Calu3 (cell line): Measurements from ENCODE around the gene PDZD8. TPM values are rescaled to one million over a fixed set of nuclear protein-coding genes. Genes with fewer than 3 reads are reported as not detected.

Experiments
- BruUV-seq: library from RNA; stranded (reverse); fragments of 400-500 nt; replicated peaks from 2 replicates; lab custom pipeline; 2021; lab: Mats Ljungman, UMichigan
- CTCF ChIA-PET: fragments of 300-600 bp; sonication (Branson Sonifier 250); formaldehyde crosslinking; loops from one replicate; lab custom pipeline; 2022; ENCODE audit warnings: antibody characterized with exemption; lab: Charles Lee
- DNase-seq: peaks from one replicate; pipeline ENCODE4 v3.0.0; 2022
- H3K27ac Mint-ChIP-seq: one replicate; pipeline ENCODE4 v1.8.0; 2022; ENCODE audit warnings: mixed read lengths; ENCODE audit not compliant: unreplicated experiment
- H3K27me3 Mint-ChIP-seq: one replicate; pipeline ENCODE4 v1.8.0; 2022; ENCODE audit warnings: mixed read lengths; ENCODE audit not compliant: unreplicated experiment
- H3K36me3 Mint-ChIP-seq: one replicate; pipeline ENCODE4 v1.8.0; 2022; ENCODE audit warnings: mild to moderate bottlenecking, moderate library complexity, mixed read lengths; ENCODE audit not compliant: insufficient read depth, unreplicated experiment
- H3K4me1 Mint-ChIP-seq: one replicate; pipeline ENCODE4 v1.8.0; 2022; ENCODE audit warnings: mild to moderate bottlenecking, low read depth, mixed read lengths; ENCODE audit not compliant: unreplicated experiment
- H3K4me3 Mint-ChIP-seq: one replicate; pipeline ENCODE4 v1.8.0; 2022; ENCODE audit warnings: mild to moderate bottlenecking, low read depth, moderate library complexity, mixed read lengths; ENCODE audit not compliant: unreplicated experiment
- H3K9me3 Mint-ChIP-seq: one replicate; pipeline ENCODE4 v1.8.0; 2022; ENCODE audit warnings: low read depth, mixed read lengths; ENCODE audit not compliant: unreplicated experiment
- intact Hi-C: fragments of 100-400 bp; cut with micrococcal nuclease; formaldehyde crosslinking; loops from one replicate; pipeline ENCODE4 v1.10.0; 2022; ENCODE audit not compliant: unreplicated experiment
- total RNA-seq: library from RNA; stranded (reverse); gene quantifications from 2 replicates; pipeline ENCODE4 v1.2.3, GENCODE V29; 2022
- TF ChIP-seq, protein P1 (sequence below): fragments of 200-600 bp; IDR thresholded peaks from one replicate; pipeline ENCODE4 v1.8.0; 2022; ENCODE audit warnings: antibody characterized with exemption; ENCODE audit not compliant: unreplicated experiment

The PDZD8 gene
- total RNA-seq, 1 experiment from 2014 or later: 45.0 TPM

DNA sequence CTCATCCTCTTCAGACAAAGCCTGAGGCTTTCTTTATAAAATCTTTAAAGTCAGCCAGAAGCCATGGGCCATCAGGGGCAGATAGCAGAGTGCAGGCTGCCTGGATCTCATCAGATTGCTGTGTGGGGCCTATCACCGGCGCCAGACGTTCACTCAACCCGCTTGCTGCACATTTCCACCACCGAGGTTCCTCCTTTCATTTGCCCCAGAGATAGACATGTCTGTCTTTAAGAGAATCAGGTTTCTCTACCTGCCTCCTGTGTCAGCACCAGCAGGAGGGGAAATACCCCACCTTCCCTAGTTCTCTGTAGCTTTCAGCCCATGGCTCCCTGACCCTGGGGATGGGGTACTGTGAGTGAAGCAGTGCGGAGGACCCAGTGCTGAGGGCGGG, 112.3 kb downstream of the PDZD8 start:
- peaks cover 29% of the 10 kb centered on the region for H3K27me3 Mint-ChIP-seq
- no peaks in the 10 kb centered on the region for H3K9me3 Mint-ChIP-seq
- CTCF ChIA-PET: no interaction called here
- H3K4me1 Mint-ChIP-seq: no peaks in the 10 kb centered on the region
- TF ChIP-seq, protein P1, sequence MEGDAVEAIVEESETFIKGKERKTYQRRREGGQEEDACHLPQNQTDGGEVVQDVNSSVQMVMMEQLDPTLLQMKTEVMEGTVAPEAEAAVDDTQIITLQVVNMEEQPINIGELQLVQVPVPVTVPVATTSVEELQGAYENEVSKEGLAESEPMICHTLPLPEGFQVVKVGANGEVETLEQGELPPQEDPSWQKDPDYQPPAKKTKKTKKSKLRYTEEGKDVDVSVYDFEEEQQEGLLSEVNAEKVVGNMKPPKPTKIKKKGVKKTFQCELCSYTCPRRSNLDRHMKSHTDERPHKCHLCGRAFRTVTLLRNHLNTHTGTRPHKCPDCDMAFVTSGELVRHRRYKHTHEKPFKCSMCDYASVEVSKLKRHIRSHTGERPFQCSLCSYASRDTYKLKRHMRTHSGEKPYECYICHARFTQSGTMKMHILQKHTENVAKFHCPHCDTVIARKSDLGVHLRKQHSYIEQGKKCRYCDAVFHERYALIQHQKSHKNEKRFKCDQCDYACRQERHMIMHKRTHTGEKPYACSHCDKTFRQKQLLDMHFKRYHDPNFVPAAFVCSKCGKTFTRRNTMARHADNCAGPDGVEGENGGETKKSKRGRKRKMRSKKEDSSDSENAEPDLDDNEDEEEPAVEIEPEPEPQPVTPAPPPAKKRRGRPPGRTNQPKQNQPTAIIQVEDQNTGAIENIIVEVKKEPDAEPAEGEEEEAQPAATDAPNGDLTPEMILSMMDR: no peak
- H3K4me3 Mint-ChIP-seq: no peak overlapping the region
- intact Hi-C loops: no loop called here
- no peaks in the 10 kb centered on the region for H3K36me3 Mint-ChIP-seq
- H3K27ac Mint-ChIP-seq: no peak overlapping the region
- BruUV-seq: no TSS peak
- DNase-seq: no peak

DNA sequence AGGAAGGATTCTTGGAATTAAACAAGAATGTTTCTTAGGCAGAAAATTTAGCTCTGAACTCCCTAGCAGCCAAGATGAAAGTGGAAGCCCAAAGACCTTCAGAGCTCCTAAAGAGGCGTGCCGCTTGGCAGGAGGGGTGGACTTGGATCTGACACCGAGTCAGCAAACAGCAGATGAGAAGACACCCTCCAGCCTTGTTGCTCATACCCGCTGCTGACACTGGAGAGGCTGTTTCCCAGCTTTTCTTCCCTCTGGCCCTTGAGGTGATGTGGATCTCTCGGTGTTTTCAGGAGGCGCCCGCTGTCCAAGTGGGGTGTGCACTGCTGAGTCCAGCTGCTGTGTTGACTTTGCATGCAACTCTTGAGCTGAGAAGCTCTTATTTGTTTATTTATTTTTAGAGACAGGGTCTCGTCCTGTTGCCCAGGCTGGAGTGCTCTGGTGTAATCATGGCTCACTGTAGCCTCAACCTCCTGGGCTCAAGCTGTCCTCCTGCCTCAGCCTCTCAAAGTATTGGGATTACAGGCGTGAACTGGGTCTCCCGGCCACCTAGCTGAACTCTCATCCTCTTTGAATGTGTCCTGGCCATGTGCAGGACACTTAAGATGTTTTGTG, 112.8 kb downstream of the PDZD8 start:
- H3K4me1 Mint-ChIP-seq: no peaks in the 10 kb centered on the region
- no peak overlapping the region for H3K4me3 Mint-ChIP-seq
- H3K27me3 Mint-ChIP-seq: peaks cover 29% of the 10 kb centered on the region
- no peak overlapping the region for H3K27ac Mint-ChIP-seq
- TF ChIP-seq, protein P1: no peak
- CTCF ChIA-PET: no interaction called here
- no TSS peak for BruUV-seq
- no peak for DNase-seq
- no peaks in the 10 kb centered on the region for H3K9me3 Mint-ChIP-seq
- H3K36me3 Mint-ChIP-seq: no peaks in the 10 kb centered on the region
- intact Hi-C loops: no loop called here

- TF ChIP-seq, protein P1: no peak
- BruUV-seq: no TSS peak
- DNase-seq: no peak
- intact Hi-C loops: no loop called here
- H3K9me3 Mint-ChIP-seq: no peaks in the 10 kb centered on the region
- no peaks in the 10 kb centered on the region for H3K4me1 Mint-ChIP-seq
- peaks cover 29% of the 10 kb centered on the region for H3K27me3 Mint-ChIP-seq
- CTCF ChIA-PET: interaction anchor here (0.6 kb wide), 1 partner anchor 61 kb away, joined by 3 read pairs; no protein-coding TSS in a partner anchor
- H3K4me3 Mint-ChIP-seq: no peak overlapping the region
- H3K36me3 Mint-ChIP-seq: no peaks in the 10 kb centered on the region
- no peak overlapping the region for H3K27ac Mint-ChIP-seq
Observed at GRCh38 chr10:117261501-117261900, 113.7 kb downstream of the PDZD8 start.

DNA sequence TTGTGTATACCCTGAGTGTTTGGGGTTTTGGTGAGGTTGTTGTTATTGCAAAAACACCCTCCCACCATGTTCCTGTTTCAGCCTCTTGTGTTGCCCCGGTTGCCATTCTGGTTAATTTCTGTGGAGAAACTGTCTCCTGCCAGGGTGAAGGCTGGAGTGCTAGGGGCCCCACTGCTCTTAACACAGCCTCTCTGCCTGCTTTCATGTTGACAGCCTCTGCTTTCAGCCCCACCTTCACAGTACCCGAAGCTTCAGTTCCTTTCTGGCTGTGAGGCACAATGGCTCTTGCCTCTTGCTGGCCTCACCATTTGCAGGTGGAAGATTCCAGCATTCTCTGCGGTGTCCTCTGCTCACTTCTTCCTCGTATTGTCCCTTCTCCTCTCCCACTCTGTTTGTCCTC, 115.2 kb downstream of the PDZD8 start:
- intact Hi-C loops: no loop called here
- no peaks in the 10 kb centered on the region for H3K36me3 Mint-ChIP-seq
- H3K9me3 Mint-ChIP-seq: no peaks in the 10 kb centered on the region
- peaks cover 34% of the 10 kb centered on the region for H3K27me3 Mint-ChIP-seq
- H3K27ac Mint-ChIP-seq: no peak overlapping the region
- no peak overlapping the region for H3K4me3 Mint-ChIP-seq
- H3K4me1 Mint-ChIP-seq: no peaks in the 10 kb centered on the region
- DNase-seq: no peak
- no TSS peak for BruUV-seq
- CTCF ChIA-PET: no interaction called here
- TF ChIP-seq, protein P1: no peak
